Right renal pelvis (tissue), 4 donors: Measurements from ENCODE around the gene COX18. TPM values are rescaled to one million over a fixed set of nuclear protein-coding genes. Genes with fewer than 3 reads are reported as not detected.

Experiments
- DNase-seq, 4 donors: peaks; one replicate each; pipeline ENCODE4 v3.0.0-alpha.2; 2013; ENCODE audit warnings: low read depth in 4 of 4, low spot score in 3 of 4, missing footprints in 1 of 4
- polyA plus RNA-seq, 4 donors: library from polyadenylated mRNA; unstranded; fragments of 120-200 nt; gene quantifications; one replicate each; pipeline ENCODE4 v1.2.1, GENCODE V29; 2013; ENCODE audit not compliant: insufficient read length in 4 of 4

COX18 gene, protein sequence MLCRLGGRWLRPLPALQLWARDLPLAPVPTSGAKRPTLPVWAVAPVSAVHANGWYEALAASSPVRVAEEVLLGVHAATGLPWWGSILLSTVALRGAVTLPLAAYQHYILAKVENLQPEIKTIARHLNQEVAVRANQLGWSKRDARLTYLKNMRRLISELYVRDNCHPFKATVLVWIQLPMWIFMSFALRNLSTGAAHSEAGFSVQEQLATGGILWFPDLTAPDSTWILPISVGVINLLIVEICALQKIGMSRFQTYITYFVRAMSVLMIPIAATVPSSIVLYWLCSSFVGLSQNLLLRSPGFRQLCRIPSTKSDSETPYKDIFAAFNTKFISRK
- polyA plus RNA-seq = 10 to 100 TPM; 16.4 to 17.9 (median 17.7) TPM

DNA sequence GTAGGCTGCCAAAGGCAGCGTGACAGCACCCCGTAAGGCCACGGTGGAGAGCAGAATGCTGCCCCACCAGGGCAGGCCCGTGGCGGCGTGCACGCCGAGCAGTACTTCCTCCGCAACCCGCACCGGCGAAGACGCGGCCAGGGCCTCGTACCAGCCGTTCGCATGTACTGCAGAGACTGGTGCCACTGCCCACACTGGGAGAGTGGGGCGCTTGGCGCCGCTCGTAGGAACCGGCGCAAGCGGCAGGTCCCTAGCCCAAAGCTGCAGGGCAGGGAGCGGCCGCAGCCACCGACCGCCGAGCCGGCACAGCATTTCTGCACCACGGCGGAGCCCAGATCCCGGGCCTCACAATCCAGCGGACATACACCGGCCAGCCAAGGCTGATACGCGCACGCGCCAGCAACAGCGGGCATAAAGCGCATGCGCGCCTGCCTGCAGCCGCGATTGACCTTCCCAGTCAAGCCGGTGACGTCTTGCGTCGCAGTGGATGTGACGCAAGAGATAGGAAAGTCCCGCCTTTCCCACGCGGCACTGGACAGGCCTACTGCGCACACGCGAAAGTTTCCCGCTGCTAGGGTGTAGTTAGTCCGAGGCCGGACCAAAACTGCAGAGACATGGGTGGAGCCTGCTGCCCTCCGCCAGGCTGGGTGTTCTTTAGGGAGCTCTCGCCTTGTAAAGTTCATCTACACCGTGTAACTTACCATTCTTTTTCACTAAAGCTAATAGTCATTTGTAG lies at the start of gene COX18:
Gene COX18, minus strand, starts transcription at position 379 of the 736 bp plus-strand sequence. Its CDS starts 67 bp downstream, at position 312.
- peak; percentile 96 to 100 (median 98) for DNase-seq

DNA sequence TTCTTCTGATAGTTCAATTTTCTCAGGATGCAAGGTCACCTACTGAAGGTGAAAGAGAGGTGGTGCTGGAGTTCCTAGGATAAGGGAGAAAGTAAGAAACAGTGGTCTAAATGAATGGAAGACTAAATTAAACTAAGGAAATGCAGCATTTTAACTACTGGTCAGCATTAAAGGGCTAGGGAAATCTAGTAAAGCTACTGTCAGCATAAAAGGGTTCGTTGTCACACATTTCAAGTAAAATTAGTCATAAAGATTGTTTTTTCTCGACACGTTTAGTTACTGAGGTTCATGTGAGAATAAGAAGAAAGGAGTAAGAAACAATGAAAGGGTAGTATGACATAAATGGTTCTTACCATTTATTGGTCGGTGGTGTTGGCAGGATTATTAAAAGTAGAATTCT lies 40.0 kb upstream of the COX18 start:
- DNase-seq = no peak

DNA sequence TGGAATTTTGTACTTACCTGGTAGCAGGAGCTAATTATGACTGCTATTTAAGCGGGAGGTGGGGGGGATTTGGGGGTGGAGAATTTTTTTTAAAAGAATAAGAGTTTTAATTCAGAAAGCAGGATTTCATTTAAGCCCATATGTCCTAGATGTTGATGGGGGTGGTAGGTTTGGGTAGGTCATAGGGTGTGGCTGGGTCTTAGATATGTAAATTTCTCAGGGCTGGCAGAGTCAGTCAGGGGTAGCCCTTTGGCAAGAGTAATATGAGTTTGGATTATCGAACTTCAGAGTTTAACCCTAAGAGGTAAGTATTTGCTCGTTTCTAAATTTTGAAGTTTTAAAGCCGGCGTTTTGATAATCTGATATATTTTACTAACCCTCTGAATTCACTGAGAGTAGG lies 35.2 kb upstream of the COX18 start:
- DNase-seq = no peak

GRCh38 chr4:73103799-73104503 lies 34.4 kb upstream of the COX18 start:
- no peak for DNase-seq

DNA sequence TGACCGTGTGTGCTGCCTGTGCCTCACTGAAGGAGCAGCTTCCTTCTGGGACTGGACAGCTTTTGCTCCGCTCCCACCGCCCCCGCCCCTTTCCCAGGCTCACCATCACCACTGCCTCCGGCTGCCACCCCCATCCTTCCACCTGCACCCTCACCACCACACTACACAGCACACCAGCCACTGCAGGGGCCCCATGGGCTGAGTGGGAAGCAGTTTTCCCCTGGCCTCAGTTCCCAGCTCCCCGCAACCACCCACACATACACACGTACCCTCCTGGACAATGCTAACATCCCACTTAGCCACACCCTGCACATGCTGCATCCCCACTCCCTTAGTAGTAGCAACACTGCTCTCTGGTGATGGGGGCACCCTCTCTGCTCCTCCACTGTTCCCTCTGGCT lies 29.6 kb upstream of the COX18 start:
- DNase-seq = no peak

DNA sequence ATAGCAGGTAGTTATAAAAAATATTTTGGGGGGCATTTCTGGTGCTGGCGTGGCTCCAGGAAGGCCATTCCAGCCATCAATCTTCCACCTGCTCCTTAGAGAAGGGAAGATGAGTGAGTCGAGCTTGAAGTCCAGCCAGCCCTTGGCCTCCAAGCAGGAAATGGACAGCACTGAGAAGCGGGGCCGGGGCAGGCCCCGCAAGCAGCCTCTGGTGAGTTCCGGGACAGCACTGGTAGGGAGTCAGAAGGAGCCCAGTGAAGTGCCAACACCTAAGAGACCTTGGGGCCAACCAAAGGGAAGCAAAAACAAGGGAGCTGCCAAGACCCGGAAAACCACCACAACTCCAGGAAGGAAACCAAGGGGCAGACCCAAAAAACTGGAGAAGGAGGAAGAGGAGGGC lies 29.2 kb upstream of the COX18 start:
- DNase-seq = no peak

GRCh38 chr4:73098016-73098415 lies 28.5 kb upstream of the COX18 start:
- peak; percentile 5 to 22 (median 11) for DNase-seq

DNA sequence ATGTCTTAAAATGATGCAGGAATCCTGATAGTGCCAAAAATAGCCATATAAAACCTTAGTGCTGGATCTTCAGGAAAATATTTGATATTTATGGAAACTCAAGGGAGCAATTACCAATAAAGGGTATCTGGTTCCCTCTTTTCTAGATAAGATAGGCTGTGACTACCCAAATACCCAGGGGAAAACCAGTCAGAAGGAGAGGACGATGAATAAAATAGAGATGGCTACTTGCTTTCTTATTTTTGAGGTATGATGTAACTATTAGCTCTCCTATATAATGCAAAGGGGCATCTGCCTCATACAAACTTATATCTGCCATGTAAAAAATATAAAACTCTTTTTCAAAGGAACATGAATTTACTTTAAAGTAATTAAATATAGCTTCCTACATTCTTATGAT lies 23.4 kb upstream of the COX18 start:
- no peak for DNase-seq

GRCh38 chr4:73090738-73091137 lies 21.2 kb upstream of the COX18 start:
- no peak for DNase-seq

- DNase-seq = no peak
Measured at GRCh38 chr4:73087871-73088270, 18.4 kb upstream of the COX18 start.

DNA sequence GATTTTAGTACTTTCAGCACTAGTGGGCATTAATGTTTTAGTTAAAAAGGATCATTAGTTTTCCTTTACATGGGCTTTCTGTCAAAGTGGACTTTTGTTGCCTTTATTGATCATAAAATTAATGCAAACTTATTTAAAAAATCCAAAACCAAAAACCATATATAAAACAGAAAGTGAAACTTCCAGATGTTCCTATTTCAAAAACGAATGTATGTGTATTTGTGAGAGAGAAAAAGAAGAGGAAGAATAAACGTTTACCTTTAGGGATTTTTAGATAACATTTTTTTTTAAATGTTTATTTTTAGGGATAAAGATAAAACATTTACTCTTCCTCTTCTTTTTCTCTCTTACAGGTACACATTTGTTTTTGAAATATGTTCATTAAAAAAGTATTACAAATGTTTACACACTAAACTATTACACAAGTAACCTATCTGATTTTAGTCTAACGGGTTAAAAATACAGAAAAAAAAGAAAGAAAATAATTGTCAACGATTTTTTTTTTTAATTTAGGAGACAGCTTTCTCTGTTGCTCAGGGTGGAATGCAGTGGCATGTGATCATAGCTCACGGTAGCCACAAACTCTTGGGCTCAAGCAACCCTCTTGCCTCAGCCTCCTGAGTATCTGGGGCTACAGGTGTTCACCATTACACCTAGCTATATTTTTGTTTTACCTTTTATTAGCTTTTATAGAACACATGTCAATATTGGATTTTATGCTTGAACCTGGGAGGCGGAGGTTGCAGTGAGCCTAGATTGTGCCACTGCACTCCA lies 16.8 kb upstream of the COX18 start:
- no peak for DNase-seq

GRCh38 chr4:73080789-73081188 lies 11.3 kb upstream of the COX18 start:
- no peak for DNase-seq

DNA sequence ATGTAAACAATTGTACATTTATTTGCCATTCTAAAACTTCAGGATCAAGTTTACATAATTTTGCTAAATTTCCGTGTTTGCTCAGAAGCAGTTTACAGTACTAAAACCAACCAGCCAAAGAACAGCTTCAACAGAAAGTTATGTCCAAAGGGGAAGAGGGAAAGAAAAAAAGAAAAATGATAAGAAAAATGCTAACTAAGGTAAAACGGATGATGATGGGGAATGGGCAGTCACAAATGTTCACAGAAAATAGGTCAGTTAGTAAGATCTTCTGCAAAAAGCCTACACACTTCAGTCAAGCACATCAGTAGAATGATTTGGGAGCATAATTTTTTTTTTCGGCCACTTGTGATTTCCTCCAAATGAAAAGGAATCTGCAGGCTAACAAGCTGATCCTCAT lies 6.3 kb upstream of the COX18 start:
- DNase-seq = no peak

DNA sequence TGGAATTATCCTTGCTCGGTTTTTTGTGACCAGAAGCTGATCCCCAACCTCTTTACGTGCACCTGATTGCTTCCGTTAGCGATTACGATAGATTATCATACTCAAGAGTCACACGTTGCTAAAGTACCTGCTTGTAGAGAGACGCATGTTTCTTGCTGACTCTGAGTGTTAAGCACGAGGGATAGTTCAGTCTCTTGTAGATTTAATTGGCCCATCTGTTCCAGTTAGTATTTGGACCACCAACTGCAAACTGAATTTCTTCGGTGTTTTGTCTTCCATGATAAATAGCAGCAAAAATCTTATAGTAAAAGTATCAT lies 516 bp upstream of the COX18 start:
- no peak for DNase-seq

- DNase-seq = peak; percentile 36 to 59 (median 48)
Measured at GRCh38 chr4:73068491-73069337, 802 bp downstream of the COX18 start.

DNA sequence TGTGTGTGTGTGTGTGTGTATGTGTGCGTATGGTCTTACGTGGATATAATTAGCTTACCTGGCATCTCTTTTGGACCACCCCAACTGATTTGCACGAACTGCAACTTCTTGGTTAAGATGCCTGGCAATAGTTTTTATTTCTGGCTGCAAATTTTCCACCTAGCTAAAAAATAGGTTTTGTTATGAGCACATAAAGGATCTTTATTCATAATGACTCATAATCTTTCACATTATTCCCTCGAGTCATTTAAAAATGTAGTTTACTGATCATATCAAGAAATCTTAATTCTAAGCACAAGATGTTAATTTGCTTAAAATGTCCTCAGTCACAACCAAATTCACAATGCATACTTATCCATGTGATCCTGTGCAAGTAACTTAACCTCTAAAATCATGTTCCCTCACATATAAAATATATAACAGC lies 1.5 kb downstream of the COX18 start:
- DNase-seq = peak in 1 of 4 donors; percentile 10

DNA sequence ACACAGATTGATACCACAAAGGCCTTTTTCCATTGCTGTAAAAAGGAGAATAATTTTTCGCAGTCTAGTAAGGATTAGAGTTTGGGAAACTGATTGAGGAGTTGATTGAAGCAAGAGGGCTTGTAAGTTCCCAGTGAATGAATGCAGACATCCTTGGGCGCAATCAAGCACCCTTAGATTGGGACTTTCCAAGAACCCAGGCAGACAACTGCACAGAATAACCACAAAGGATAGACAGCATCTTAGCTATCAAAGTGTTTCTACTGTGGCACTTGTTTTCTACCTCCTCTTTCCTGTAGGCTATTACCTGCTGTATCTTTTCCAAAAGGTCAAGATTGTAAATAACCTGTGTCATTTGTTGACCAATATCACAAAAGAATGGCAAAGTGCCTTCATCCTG lies 2.6 kb downstream of the COX18 start:
- DNase-seq = no peak

GRCh38 chr4:73066445-73066844 lies 3.1 kb downstream of the COX18 start:
- no peak for DNase-seq

DNA sequence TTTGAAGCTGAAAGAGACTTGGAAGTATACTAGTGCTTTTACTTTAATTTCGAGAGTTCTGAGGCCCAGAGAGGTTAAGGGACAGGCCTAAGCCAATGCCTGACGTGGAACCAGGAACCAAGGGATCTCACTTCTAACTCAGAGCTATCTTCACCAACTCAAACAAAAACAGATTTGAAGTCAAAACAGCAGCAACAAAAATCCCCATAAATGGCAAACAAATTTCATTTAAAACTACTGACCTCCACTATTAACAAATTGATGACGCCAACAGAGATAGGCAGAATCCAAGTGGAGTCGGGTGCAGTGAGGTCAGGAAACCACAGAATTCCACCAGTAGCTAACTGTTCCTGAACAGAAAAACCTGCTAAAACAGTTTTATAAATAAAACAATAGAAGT lies 5.0 kb downstream of the COX18 start:
- no peak for DNase-seq
